ENCODE data around the gene TNFSF8. TPM values are rescaled to one million over a fixed set of nuclear protein-coding genes. Genes with fewer than 3 reads are reported as not detected.

Gene TNFSF8
- total RNA-seq, 6 experiments from 2014 or later, result not detected

GRCh38 chr9:114919611-114920010, 10.8 kb downstream of the TNFSF8 start:
- H3K4me1 Mint-ChIP-seq (ENCODE audit: low read depth), result no peaks in the 10 kb centered on the region
- H3K9me3 Mint-ChIP-seq, result no peaks in the 10 kb centered on the region
- H3K27me3 Mint-ChIP-seq (ENCODE audit: insufficient read depth), result peaks cover 44% of the 10 kb centered on the region
- TF ChIP-seq CTCF (IDR thresholded peaks at IDR 0.05), result no peak
- no peak for DNase-seq
- H3K27ac Mint-ChIP-seq, result no peak overlapping the region
- H3K4me3 Mint-ChIP-seq, result no peak overlapping the region
- no peaks in the 10 kb centered on the region for H3K36me3 Mint-ChIP-seq (ENCODE audit: low read depth)

DNA sequence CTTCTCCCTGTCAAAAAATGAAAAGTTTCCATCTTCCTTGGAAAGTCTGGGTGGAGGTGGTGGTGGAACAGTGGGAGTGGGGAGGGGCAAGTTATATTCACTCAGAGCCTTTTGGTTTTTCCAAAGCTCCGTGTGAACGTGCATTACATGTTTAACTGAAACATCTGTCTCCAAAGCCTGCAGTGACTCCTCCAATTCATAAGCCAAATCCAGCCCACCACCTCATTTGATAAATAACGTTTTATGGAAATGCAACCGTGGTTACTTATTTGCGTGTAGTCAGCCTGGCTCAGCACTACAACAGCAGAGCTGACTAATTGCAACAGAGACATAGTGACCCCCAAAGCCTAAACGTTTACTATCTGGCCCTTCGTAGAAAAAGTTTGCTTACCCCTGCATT, 13.9 kb downstream of the TNFSF8 start:
- no peak for TF ChIP-seq CTCF (IDR thresholded peaks at IDR 0.05)
- H3K9me3 Mint-ChIP-seq, result no peaks in the 10 kb centered on the region
- no peaks in the 10 kb centered on the region for H3K36me3 Mint-ChIP-seq (ENCODE audit: low read depth)
- H3K27me3 Mint-ChIP-seq (ENCODE audit: insufficient read depth), result peaks cover 44% of the 10 kb centered on the region
- no peaks in the 10 kb centered on the region for H3K4me1 Mint-ChIP-seq (ENCODE audit: low read depth)
- no peak for DNase-seq
- no peak overlapping the region for H3K27ac Mint-ChIP-seq
- no peak overlapping the region for H3K4me3 Mint-ChIP-seq

DNA sequence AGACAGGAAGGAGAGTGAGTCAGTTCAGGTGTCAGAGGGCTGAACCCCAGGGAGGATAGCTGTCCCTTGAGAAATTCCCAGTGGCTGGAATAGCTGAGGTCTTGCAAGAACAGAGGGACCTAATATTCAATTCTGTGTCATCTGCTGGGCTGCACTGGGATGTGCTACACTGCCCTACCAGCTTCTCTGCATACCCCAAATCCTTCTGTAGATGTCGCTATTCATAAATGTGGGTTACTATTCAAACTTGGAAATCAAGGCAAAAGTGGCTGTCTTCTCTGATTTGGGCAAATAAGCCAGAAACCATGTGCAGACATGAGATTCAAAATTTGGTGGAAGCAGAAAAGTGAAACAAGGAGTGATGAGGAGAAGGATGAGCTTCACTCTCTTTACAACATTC, 16.3 kb downstream of the TNFSF8 start:
- DNase-seq, result no peak
- peaks cover 37% of the 10 kb centered on the region for H3K27me3 Mint-ChIP-seq (ENCODE audit: insufficient read depth)
- TF ChIP-seq CTCF (IDR thresholded peaks at IDR 0.05), result peak; percentile 41
- no peaks in the 10 kb centered on the region for H3K36me3 Mint-ChIP-seq (ENCODE audit: low read depth)
- no peaks in the 10 kb centered on the region for H3K9me3 Mint-ChIP-seq
- peaks cover 22% of the 10 kb centered on the region for H3K4me1 Mint-ChIP-seq (ENCODE audit: low read depth)
- H3K4me3 Mint-ChIP-seq, result no peak overlapping the region
- no peak overlapping the region for H3K27ac Mint-ChIP-seq

DNA sequence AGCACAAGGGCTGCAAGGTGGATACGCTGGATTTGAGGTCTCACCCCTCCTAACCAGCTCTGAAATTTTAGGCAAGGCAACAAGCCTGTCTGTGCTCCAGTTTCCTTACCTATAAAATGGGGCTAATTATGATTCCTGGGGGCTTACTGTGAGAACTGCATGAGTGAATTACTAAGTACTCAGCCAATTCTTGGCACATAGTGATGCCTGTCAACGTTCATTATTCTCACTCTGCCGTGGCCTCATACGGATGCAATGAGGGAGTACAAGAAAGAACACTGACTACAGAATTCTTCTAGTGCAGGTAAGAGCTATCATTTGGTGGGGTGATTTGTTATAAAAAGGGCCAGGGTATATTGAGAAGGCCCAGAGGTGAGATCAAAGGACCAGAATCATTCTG, 16.7 kb downstream of the TNFSF8 start:
- peaks cover 27% of the 10 kb centered on the region for H3K4me1 Mint-ChIP-seq (ENCODE audit: low read depth)
- H3K27me3 Mint-ChIP-seq (ENCODE audit: insufficient read depth), result peaks cover 37% of the 10 kb centered on the region
- H3K27ac Mint-ChIP-seq, result no peak overlapping the region
- no peak for DNase-seq
- no peak for TF ChIP-seq CTCF (IDR thresholded peaks at IDR 0.05)
- H3K4me3 Mint-ChIP-seq, result no peak overlapping the region
- H3K36me3 Mint-ChIP-seq (ENCODE audit: low read depth), result no peaks in the 10 kb centered on the region
- H3K9me3 Mint-ChIP-seq, result no peaks in the 10 kb centered on the region

- Mint-ChIP-seq H3K36me3 (ENCODE audit: low read depth) (no peaks in the 10 kb centered on the region), H3K27ac (no peak overlapping the region), H3K9me3 (no peaks in the 10 kb centered on the region), H3K27me3 (ENCODE audit: insufficient read depth) (peaks cover 33% of the 10 kb centered on the region), H3K4me1 (ENCODE audit: low read depth) (peaks cover 31% of the 10 kb centered on the region), H3K4me3 (no peak overlapping the region)
- TF ChIP-seq CTCF (IDR thresholded peaks at IDR 0.05), result no peak
- DNase-seq, result no peak
Measured at GRCh38 chr9:114913217-114913616, 17.2 kb downstream of the TNFSF8 start.

Data from HFFc6 (cell line).